A673 (cell line): Measurements from ENCODE around the gene SEPTIN1.

Experiments used
- EZH2 ChIP-seq: fragments of 200-600 bp; sonication (generic); IDR thresholded peaks from 2 replicates; pipeline ENCODE4 v1.6.1; 2017; ENCODE audit warnings: borderline replicate concordance, low read depth, mild to moderate bottlenecking, mixed read lengths, antibody characterized with exemption, low read length; ENCODE audit not compliant: poor library complexity, severe bottlenecking
- TF ChIP-seq, protein P1 (sequence below): fragments of 300-800, 200-600 bp; sonication (generic); conservative IDR thresholded peaks from 2 replicates; pipeline ENCODE4 v1.5.1; 2017; ENCODE audit warnings: low read depth, mild to moderate bottlenecking, antibody characterized with exemption, low read length, moderate library complexity, mixed read lengths

DNA sequence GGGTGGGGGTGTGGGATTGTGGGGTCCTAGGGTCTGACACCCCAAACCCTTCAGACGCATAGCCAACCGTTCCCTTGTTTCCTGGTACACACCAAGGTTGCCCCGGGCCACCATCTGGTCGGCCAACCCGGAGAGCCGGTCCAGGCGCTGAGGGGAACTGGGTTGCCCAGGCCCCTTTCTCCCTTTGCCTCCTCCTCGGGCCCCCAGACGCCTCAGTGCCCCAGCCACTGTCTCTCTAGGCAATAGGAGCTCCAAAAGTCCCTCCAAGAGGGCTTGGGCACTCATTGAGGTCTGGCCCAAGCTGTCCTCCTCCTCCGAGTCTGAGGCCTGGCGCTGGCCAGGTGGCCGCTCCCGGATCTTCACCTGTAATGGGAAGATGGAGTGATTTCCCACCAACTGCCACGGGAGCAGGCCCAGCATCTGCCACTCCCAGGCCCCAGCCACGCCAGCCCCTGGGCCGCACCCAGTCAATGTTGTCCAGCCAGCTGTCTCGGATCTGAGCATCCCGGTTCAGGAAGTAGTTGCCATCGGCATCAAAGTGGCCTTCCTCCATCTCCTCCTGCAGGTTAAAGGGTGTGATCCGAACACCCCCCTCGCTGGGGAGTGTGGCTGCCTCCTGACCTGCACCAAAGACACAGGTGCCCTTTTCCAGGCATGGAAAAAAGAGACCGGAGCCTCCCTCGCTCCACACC lies 28.8 kb downstream of the SEPTIN1 start:
- TF ChIP-seq, protein P1, sequence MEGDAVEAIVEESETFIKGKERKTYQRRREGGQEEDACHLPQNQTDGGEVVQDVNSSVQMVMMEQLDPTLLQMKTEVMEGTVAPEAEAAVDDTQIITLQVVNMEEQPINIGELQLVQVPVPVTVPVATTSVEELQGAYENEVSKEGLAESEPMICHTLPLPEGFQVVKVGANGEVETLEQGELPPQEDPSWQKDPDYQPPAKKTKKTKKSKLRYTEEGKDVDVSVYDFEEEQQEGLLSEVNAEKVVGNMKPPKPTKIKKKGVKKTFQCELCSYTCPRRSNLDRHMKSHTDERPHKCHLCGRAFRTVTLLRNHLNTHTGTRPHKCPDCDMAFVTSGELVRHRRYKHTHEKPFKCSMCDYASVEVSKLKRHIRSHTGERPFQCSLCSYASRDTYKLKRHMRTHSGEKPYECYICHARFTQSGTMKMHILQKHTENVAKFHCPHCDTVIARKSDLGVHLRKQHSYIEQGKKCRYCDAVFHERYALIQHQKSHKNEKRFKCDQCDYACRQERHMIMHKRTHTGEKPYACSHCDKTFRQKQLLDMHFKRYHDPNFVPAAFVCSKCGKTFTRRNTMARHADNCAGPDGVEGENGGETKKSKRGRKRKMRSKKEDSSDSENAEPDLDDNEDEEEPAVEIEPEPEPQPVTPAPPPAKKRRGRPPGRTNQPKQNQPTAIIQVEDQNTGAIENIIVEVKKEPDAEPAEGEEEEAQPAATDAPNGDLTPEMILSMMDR: no peak
- TF ChIP-seq EZH2: no peak
